Lower leg skin (tissue), 3 donors: ENCODE data around the gene TFAP2C.

Source experiments
- CTCF ChIP-seq, 3 donors: fragments of 450-650 bp; IDR thresholded peaks; one replicate each; pipeline ENCODE4 v1.5.1; 2016; ENCODE audit warnings: antibody characterized with exemption in 3 of 3, mild to moderate bottlenecking in 3 of 3, moderate library complexity in 2 of 3
- POLR2A ChIP-seq, 2 donors: fragments of 450-650 bp; IDR thresholded peaks; one replicate each; pipeline ENCODE4 v1.6.1; 2016 to 2017; ENCODE audit warnings: antibody characterized with exemption in 2 of 2, mild to moderate bottlenecking in 1 of 2, moderate library complexity in 1 of 2

- TF ChIP-seq POLR2A (IDR thresholded peaks at IDR 0.05) (no peak), CTCF (IDR thresholded peaks at IDR 0.05) (no peak)
Measured at GRCh38 chr20:56636716-56637115, 7.6 kb downstream of the TFAP2C start.
